Sigmoid colon (tissue), 4 donors: ENCODE data around the gene SPATA6.

Source experiments
- CTCF ChIP-seq, 4 experiments: fragments of 450-650 bp in 3 of 4; fragments of 200-600 bp in 1 of 4; IDR thresholded peaks; one replicate each; pipeline ENCODE4 v1.5.1; 2016 to 2019; ENCODE audit warnings: antibody characterized with exemption in 4 of 4, mild to moderate bottlenecking in 3 of 4, moderate library complexity in 2 of 4
- EP300 ChIP-seq, 4 donors: sonication (generic); formaldehyde crosslinking; IDR thresholded peaks; one replicate each; pipeline ENCODE4 v1.6.1; 2017; ENCODE audit warnings: antibody characterized with exemption in 4 of 4
- POLR2A ChIP-seq, 2 donors: fragments of 450-650 bp; IDR thresholded peaks; one replicate each; pipeline ENCODE4 v1.6.1; 2016; ENCODE audit warnings: antibody characterized with exemption in 2 of 2, mild to moderate bottlenecking in 2 of 2, moderate library complexity in 2 of 2

GRCh38 chr1:48246727-48247126, 225.3 kb downstream of the SPATA6 start:
- TF ChIP-seq CTCF (IDR thresholded peaks at IDR 0.05) (no peak), POLR2A (IDR thresholded peaks at IDR 0.05) (no peak), EP300 (IDR thresholded peaks at IDR 0.05) (no peak)
